NCI-H748 (cell line): Measurements from ENCODE around the gene RBM4B.

ENCODE experiments used
- DNase-seq: peaks from one replicate; lab custom pipeline; 2025; ENCODE audit not compliant: unreplicated experiment; lab: John Stamatoyannopoulos, UW

Gene RBM4B

DNA sequence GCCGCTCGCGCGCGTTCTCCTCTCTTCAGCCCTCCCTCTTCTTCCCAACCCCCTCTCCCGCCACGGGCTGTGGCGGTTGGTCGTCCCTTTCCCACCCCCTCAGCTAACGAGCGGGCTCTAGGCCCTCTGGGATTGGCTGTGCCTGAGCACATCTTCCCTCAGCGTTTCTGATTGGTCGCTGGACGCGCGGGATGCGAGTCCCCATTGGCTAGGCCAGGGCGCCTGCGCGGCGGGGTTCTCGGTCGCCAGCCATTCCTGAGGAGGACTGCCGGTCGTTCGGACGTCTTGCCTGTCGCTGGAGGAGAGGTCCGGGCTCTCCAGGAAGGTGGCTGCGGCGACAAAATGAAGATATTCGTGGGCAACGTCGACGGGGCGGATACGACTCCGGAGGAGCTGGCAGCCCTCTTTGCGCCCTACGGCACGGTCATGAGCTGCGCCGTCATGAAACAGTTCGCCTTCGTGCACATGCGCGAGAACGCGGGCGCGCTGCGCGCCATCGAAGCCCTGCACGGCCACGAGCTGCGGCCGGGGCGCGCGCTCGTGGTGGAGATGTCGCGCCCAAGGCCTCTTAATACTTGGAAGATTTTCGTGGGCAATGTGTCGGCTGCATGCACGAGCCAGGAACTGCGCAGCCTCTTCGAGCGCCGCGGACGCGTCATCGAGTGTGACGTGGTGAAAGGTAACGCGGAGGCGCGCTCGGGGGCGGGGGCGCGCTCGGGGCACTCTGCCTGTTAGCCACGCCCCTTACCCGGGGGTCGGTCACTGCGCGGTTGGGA lies 61.1 kb downstream of the RBM4B start, which contains the start of gene RBM14:
TSS of gene RBM14 (plus strand) at position 252 of the 776 bp plus-strand sequence. CDS start at position 343, 91 bp downstream.
- DNase-seq: peak; percentile 100
